ENCODE measurements around the gene DOC2B. TPM values are rescaled to one million over a fixed set of nuclear protein-coding genes. Genes with fewer than 3 reads are reported as not detected.

Gene DOC2B
- total RNA-seq, 1 experiment from 2014 or later, result 0.17 TPM

DNA sequence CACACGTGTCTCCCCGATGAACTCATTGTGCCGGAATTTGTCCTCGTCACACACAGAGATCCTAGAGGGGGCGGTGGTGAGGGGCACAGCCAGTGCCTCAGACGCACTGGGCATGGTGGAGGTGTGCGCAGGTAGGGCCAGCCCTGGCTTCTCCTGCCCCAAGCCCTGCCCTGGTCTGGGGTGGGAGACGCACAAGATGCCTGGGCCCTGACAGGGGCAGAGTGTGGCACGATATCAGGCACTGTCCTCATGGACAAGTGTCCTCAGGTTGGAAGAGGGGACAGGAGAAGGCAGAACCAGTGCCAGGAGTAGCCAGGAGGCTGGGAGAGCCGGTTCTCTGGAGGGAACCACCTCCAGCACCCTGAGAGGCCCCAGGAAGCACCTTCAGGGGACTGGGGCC lies 20.0 kb downstream of the DOC2B start:
- no peaks in the 10 kb centered on the region for H3K36me3 ChIP-seq (ENCODE audit: insufficient read depth, low read length, poor library complexity, severe bottlenecking)
- H3K27me3 ChIP-seq (replicated peaks; ENCODE audit: insufficient read depth, low read depth, low read length, poor library complexity), result no peaks in the 10 kb centered on the region
- no TSS peak for BruUV-seq (replicated peaks)
- intact Hi-C loops (cut with micrococcal nuclease; ENCODE audit: unreplicated experiment), result no loop called here
- POLR2A ChIA-PET (ENCODE audit: low non-redundant PET), result no interaction called here
- CTCF ChIA-PET, result no interaction called here
- H3K4me1 ChIP-seq (ENCODE audit: insufficient read depth, low read length, poor library complexity, severe bottlenecking), result no peaks in the 10 kb centered on the region
- H3K9me3 ChIP-seq (ENCODE audit: low read depth, low read length, poor library complexity, severe bottlenecking), result no peaks in the 10 kb centered on the region
- no peak for DNase-seq (ENCODE audit: low spot score)
- no peak overlapping the region for H3K4me3 ChIP-seq (ENCODE audit: low read depth, low read length, poor library complexity, severe bottlenecking)
- no peak overlapping the region for H3K27ac ChIP-seq (ENCODE audit: low read depth, low read length, poor library complexity, severe bottlenecking)
- no peak for TF ChIP-seq EZH2 (IDR thresholded peaks at IDR 0.05; ENCODE audit: borderline replicate concordance, low read depth, low read length, poor library complexity, severe bottlenecking)
- TF ChIP-seq, protein P1, sequence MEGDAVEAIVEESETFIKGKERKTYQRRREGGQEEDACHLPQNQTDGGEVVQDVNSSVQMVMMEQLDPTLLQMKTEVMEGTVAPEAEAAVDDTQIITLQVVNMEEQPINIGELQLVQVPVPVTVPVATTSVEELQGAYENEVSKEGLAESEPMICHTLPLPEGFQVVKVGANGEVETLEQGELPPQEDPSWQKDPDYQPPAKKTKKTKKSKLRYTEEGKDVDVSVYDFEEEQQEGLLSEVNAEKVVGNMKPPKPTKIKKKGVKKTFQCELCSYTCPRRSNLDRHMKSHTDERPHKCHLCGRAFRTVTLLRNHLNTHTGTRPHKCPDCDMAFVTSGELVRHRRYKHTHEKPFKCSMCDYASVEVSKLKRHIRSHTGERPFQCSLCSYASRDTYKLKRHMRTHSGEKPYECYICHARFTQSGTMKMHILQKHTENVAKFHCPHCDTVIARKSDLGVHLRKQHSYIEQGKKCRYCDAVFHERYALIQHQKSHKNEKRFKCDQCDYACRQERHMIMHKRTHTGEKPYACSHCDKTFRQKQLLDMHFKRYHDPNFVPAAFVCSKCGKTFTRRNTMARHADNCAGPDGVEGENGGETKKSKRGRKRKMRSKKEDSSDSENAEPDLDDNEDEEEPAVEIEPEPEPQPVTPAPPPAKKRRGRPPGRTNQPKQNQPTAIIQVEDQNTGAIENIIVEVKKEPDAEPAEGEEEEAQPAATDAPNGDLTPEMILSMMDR (conservative IDR thresholded peaks at IDR 0.05; ENCODE audit: low read depth, low read length), result no peak

DNA sequence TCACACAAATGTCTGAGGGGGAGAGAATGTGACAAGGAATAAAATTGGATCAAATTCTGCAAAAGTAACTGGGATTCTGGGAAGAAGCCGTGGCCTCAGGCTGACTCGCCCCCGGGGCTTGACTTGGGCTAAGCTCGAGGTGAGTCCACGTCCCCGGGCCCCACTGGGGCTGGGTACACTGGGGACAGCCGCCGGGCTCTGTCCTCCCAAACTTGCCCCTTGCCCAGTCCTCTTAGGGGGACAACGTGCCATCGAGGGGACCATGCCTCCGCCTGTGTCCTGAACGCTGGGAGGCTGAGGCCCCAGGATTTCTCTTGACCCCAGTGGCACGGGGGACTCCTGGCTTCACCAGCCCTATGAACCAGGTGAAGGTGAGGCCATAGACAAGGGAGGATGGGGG lies 21.1 kb downstream of the DOC2B start:
- H3K9me3 ChIP-seq (ENCODE audit: low read depth, low read length, poor library complexity, severe bottlenecking), result no peaks in the 10 kb centered on the region
- intact Hi-C loops (cut with micrococcal nuclease; ENCODE audit: unreplicated experiment), result no loop called here
- CTCF ChIA-PET, result no interaction called here
- TF ChIP-seq, protein P1 (conservative IDR thresholded peaks at IDR 0.05; ENCODE audit: low read depth, low read length), result no peak
- TF ChIP-seq EZH2 (IDR thresholded peaks at IDR 0.05; ENCODE audit: borderline replicate concordance, low read depth, low read length, poor library complexity, severe bottlenecking), result no peak
- no peaks in the 10 kb centered on the region for H3K36me3 ChIP-seq (ENCODE audit: insufficient read depth, low read length, poor library complexity, severe bottlenecking)
- no TSS peak for BruUV-seq (replicated peaks)
- no peak overlapping the region for H3K27ac ChIP-seq (ENCODE audit: low read depth, low read length, poor library complexity, severe bottlenecking)
- POLR2A ChIA-PET (ENCODE audit: low non-redundant PET), result no interaction called here
- no peak for DNase-seq (ENCODE audit: low spot score)
- no peaks in the 10 kb centered on the region for H3K4me1 ChIP-seq (ENCODE audit: insufficient read depth, low read length, poor library complexity, severe bottlenecking)
- no peaks in the 10 kb centered on the region for H3K27me3 ChIP-seq (replicated peaks; ENCODE audit: insufficient read depth, low read depth, low read length, poor library complexity)
- H3K4me3 ChIP-seq (ENCODE audit: low read depth, low read length, poor library complexity, severe bottlenecking), result no peak overlapping the region

DNA sequence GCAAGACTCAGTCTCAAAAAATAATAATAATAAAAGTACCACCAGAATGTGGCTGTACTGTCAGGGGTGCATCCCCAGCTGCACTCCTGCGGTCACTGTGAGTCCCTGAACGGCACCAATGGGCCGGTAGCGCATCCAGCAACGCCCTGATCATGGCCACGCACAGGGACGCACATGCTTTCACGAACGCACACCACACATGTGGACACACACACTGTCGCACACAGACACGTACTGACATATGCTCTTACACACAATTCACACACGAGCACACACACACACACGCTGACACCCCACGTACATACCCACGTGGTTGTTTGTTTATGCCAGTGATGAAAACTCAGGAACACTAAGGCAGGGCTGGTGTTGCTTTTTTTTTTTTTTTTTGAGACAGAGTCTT lies 21.8 kb downstream of the DOC2B start:
- TF ChIP-seq, protein P1 (conservative IDR thresholded peaks at IDR 0.05; ENCODE audit: low read depth, low read length), result no peak
- TF ChIP-seq EZH2 (IDR thresholded peaks at IDR 0.05; ENCODE audit: borderline replicate concordance, low read depth, low read length, poor library complexity, severe bottlenecking), result no peak
- H3K4me3 ChIP-seq (ENCODE audit: low read depth, low read length, poor library complexity, severe bottlenecking), result no peak overlapping the region
- intact Hi-C loops (cut with micrococcal nuclease; ENCODE audit: unreplicated experiment), result no loop called here
- ChIA-PET CTCF (no interaction called here), POLR2A (ENCODE audit: low non-redundant PET) (no interaction called here)
- no peaks in the 10 kb centered on the region for H3K4me1 ChIP-seq (ENCODE audit: insufficient read depth, low read length, poor library complexity, severe bottlenecking)
- H3K36me3 ChIP-seq (ENCODE audit: insufficient read depth, low read length, poor library complexity, severe bottlenecking), result no peaks in the 10 kb centered on the region
- H3K27me3 ChIP-seq (replicated peaks; ENCODE audit: insufficient read depth, low read depth, low read length, poor library complexity), result no peaks in the 10 kb centered on the region
- no TSS peak for BruUV-seq (replicated peaks)
- no peaks in the 10 kb centered on the region for H3K9me3 ChIP-seq (ENCODE audit: low read depth, low read length, poor library complexity, severe bottlenecking)
- DNase-seq (ENCODE audit: low spot score), result no peak
- no peak overlapping the region for H3K27ac ChIP-seq (ENCODE audit: low read depth, low read length, poor library complexity, severe bottlenecking)
